Measurements from ENCODE around the gene DYSF.

GRCh38 chr2:71570511-71570910 lies 117.2 kb downstream of the DYSF start:
- TF ChIP-seq CTCF (IDR thresholded peaks at IDR 0.05) (no peak), EZH2 (IDR thresholded peaks at IDR 0.05; ENCODE audit: borderline replicate concordance, insufficient read depth, low read depth, low read length, poor library complexity, severe bottlenecking) (no peak)

Measured in B cell (primary cell).